Mucosa of rectum (tissue), 2 donors: ENCODE measurements around the gene NRP2.

Experiments used
- H3K27ac ChIP-seq, 2 donors: one replicate each; pipeline ENCODE4 v1.7.0; 2013; ENCODE audit warnings: inconsistent platforms in 2 of 2, low read depth in 2 of 2, low read length in 2 of 2
- H3K27me3 ChIP-seq, 2 donors: one replicate each; pipeline ENCODE4 v1.7.0; 2013; ENCODE audit warnings: low read length in 2 of 2; ENCODE audit not compliant: control insufficient read depth in 2 of 2, insufficient read depth in 2 of 2
- H3K36me3 ChIP-seq, 2 donors: one replicate each; pipeline ENCODE4 v1.7.0; 2013; ENCODE audit warnings: low read length in 2 of 2; ENCODE audit not compliant: control insufficient read depth in 2 of 2, insufficient read depth in 2 of 2
- H3K4me1 ChIP-seq, 2 donors: one replicate each; pipeline ENCODE4 v1.7.0; 2013; ENCODE audit warnings: low read length in 2 of 2, mild to moderate bottlenecking in 1 of 2; ENCODE audit not compliant: control insufficient read depth in 2 of 2, insufficient read depth in 2 of 2
- H3K4me3 ChIP-seq, 2 donors: one replicate each; pipeline ENCODE4 v1.7.0; 2013; ENCODE audit warnings: low read length in 2 of 2
- H3K9ac ChIP-seq, 2 donors: one replicate each; pipeline ENCODE4 v1.7.0; 2013; ENCODE audit warnings: low read length in 2 of 2, low read depth in 1 of 2, mild to moderate bottlenecking in 1 of 2
- H3K9me3 ChIP-seq, 2 donors: one replicate each; pipeline ENCODE4 v1.7.0; 2013; ENCODE audit warnings: low read length in 2 of 2; ENCODE audit not compliant: control insufficient read depth in 2 of 2
- donor health status: healthy.
- donor health status: Normal muscosa, but diverticular disease.

Gene NRP2

DNA sequence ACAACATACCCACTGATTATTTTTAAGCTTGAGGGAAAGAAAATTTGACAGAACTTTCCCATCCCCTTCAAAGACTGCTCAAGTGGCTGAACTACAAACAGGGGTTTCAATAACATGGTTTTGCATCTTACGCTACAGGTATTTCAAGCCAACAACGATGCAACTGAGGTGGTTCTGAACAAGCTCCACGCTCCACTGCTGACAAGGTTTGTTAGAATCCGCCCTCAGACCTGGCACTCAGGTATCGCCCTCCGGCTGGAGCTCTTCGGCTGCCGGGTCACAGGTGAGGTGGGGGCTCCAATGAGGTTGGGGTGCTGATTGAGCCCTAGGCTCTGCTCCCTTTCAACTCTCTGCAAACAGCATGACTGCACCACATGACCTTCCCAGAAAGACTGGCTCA, 58.1 kb downstream of the NRP2 start:
- Histone ChIP-seq H3K4me3 (no peak overlapping the region), H3K4me1 (peaks cover 0 to 4% of the 10 kb centered on the region in 2 donors), H3K9ac (no peak overlapping the region), H3K9me3 (no peaks in the 10 kb centered on the region), H3K36me3 (no peaks in the 10 kb centered on the region), H3K27ac (no peak overlapping the region), H3K27me3 (no peaks in the 10 kb centered on the region)

DNA sequence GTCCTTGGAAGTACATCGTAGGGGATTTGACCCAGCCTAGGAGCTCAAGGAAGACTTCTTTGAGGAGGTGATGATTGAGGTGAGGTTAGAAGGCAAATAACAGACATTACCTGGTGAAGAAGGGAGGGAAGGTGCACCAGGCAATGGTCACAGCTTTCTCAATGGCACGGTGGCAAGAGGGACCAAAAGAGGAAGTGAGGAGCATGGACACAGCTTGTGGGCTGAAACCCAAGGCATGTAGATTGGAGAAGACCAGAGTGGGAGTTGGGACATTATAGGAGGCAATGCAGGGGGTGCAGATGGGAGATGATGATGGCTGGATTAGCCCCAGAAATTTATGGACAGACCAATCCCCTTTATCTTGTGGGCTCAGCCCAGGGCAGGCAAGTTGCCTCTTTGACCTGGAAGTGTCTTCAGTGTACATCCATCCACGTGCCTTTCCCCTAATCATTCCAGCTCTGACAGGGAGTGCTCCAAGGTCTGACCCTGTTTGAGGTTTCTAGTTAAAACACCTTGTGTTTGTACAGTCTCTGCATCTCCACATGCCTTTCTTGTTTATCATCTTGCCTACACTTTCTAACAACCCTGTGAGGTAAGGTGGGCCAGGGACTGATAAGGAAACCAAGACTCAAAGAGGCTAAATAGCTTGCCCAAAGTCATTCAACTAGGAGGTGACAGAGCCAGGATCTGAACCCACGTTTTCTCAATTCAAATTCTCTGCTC, 59.1 kb downstream of the NRP2 start:
- no peaks in the 10 kb centered on the region for H3K27me3 ChIP-seq
- H3K4me1 ChIP-seq: peaks cover 0 to 8% of the 10 kb centered on the region in 2 donors
- H3K9ac ChIP-seq: no peak overlapping the region
- H3K27ac ChIP-seq: no peak overlapping the region
- no peaks in the 10 kb centered on the region for H3K36me3 ChIP-seq
- H3K9me3 ChIP-seq: no peaks in the 10 kb centered on the region
- H3K4me3 ChIP-seq: no peak overlapping the region

DNA sequence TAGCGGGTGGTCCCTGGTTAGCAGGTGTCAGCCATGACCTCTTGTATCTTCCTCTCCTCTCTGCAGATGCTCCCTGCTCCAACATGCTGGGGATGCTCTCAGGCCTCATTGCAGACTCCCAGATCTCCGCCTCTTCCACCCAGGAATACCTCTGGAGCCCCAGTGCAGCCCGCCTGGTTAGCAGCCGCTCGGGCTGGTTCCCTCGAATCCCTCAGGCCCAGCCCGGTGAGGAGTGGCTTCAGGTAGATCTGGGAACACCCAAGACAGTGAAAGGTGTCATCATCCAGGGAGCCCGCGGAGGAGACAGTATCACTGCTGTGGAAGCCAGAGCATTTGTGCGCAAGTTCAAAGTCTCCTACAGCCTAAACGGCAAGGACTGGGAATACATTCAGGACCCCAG, 60.8 kb downstream of the NRP2 start:
- no peaks in the 10 kb centered on the region for H3K9me3 ChIP-seq
- no peaks in the 10 kb centered on the region for H3K27me3 ChIP-seq
- H3K36me3 ChIP-seq: no peaks in the 10 kb centered on the region
- peaks cover 0 to 15% of the 10 kb centered on the region in 2 donors for H3K4me1 ChIP-seq
- H3K9ac ChIP-seq: no peak overlapping the region
- H3K4me3 ChIP-seq: no peak overlapping the region
- H3K27ac ChIP-seq: no peak overlapping the region

- H3K4me3 ChIP-seq: no peak overlapping the region
- no peaks in the 10 kb centered on the region for H3K27me3 ChIP-seq
- no peaks in the 10 kb centered on the region for H3K9me3 ChIP-seq
- H3K36me3 ChIP-seq: no peaks in the 10 kb centered on the region
- H3K4me1 ChIP-seq: peaks cover 0 to 15% of the 10 kb centered on the region in 2 donors
- no peak overlapping the region for H3K27ac ChIP-seq
- no peak overlapping the region for H3K9ac ChIP-seq
Observed at GRCh38 chr2:205744074-205744591, 61.8 kb downstream of the NRP2 start.

DNA sequence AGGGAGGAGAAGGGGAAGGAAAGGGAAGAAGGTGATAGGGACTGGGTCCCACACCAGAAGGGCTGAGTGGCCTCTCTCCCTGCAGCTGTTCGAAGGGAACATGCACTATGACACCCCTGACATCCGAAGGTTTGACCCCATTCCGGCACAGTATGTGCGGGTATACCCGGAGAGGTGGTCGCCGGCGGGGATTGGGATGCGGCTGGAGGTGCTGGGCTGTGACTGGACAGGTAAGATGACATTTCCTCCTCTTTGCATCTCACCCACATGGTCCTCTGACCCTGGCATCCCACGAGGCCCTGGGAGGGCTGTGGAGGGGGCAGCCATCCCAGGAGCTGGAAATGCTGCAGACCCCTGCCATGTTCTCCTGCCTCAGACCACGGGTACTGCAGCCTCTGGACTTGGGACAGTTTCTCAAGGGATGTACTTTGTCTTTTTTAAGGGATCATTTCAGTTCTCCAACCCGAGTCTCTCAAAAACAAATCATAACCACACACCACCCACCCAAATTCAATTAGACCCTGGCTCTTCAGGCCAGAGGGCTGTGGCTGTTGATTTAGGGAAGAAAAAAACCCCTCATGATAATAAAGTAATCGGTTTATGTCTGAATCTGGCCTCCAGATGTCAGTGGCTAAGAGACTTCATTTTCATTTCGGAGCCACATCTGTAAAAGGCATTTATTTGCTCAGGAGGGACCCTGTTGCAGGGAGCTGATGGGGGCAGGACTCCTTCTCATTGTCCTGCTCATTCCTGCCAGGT, 63.5 kb downstream of the NRP2 start:
- Histone ChIP-seq H3K27ac (no peak overlapping the region), H3K4me1 (peaks cover 0 to 15% of the 10 kb centered on the region in 2 donors), H3K9me3 (no peaks in the 10 kb centered on the region), H3K36me3 (no peaks in the 10 kb centered on the region), H3K4me3 (no peak overlapping the region), H3K27me3 (no peaks in the 10 kb centered on the region), H3K9ac (no peak overlapping the region)

DNA sequence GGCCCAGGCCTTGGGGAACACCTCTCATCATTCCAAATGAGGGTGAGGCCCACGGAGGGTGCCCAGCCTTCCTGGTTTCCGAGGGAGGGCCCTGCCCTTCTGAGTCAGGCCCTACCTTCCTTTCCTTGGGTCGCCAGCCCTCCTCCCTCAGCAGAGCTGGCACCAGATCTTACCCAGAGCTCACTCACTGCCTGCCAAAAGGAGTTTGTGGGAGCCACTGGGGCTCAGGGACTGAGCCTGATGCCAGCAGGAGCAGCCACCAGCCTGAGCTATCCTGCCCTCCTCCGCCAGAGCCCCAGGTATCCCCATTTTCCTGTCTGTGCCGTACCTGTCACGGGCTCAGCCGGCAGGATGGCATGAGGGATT, 64.1 kb downstream of the NRP2 start:
- Histone ChIP-seq H3K9ac (no peak overlapping the region), H3K27me3 (no peaks in the 10 kb centered on the region), H3K4me3 (no peak overlapping the region), H3K36me3 (no peaks in the 10 kb centered on the region), H3K27ac (no peak overlapping the region), H3K4me1 (peaks cover 0 to 15% of the 10 kb centered on the region in 2 donors), H3K9me3 (no peaks in the 10 kb centered on the region)

- Histone ChIP-seq H3K4me3 (no peak overlapping the region), H3K9ac (no peak overlapping the region), H3K36me3 (no peaks in the 10 kb centered on the region), H3K27ac (no peak overlapping the region), H3K9me3 (no peaks in the 10 kb centered on the region), H3K4me1 (peaks cover 0 to 15% of the 10 kb centered on the region in 2 donors), H3K27me3 (no peaks in the 10 kb centered on the region)
Observed at GRCh38 chr2:205747829-205748386, 65.6 kb downstream of the NRP2 start.

DNA sequence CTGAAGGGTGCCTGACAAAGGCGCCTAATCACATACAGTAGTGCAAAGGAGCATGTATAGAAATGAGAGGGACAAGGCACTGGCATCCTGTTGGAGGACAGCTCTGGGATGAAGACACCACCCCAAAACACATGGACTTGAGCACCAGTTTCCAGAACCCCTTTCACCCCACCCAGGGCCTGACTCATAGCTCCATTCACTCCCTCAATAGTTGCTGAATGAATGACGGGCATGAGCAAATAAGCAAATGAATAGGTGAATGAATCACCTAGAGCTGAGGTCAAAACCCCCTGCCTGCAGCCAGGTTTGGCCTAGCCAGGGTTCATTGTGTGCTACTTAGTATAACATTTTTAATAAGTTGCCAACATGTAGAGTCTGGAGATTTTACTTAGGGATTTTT, 66.3 kb downstream of the NRP2 start:
- H3K4me3 ChIP-seq: no peak overlapping the region
- no peaks in the 10 kb centered on the region for H3K27me3 ChIP-seq
- peaks cover 0 to 15% of the 10 kb centered on the region in 2 donors for H3K4me1 ChIP-seq
- no peak overlapping the region for H3K9ac ChIP-seq
- H3K9me3 ChIP-seq: no peaks in the 10 kb centered on the region
- H3K36me3 ChIP-seq: peaks cover 0 to 3% of the 10 kb centered on the region in 2 donors
- H3K27ac ChIP-seq: no peak overlapping the region

- no peaks in the 10 kb centered on the region for H3K27me3 ChIP-seq
- H3K36me3 ChIP-seq: peaks cover 0 to 3% of the 10 kb centered on the region in 2 donors
- no peak overlapping the region for H3K9ac ChIP-seq
- no peaks in the 10 kb centered on the region for H3K9me3 ChIP-seq
- no peak overlapping the region for H3K4me3 ChIP-seq
- peaks cover 0 to 15% of the 10 kb centered on the region in 2 donors for H3K4me1 ChIP-seq
- H3K27ac ChIP-seq: no peak overlapping the region
Observed at GRCh38 chr2:205749078-205749477, 66.8 kb downstream of the NRP2 start.

DNA sequence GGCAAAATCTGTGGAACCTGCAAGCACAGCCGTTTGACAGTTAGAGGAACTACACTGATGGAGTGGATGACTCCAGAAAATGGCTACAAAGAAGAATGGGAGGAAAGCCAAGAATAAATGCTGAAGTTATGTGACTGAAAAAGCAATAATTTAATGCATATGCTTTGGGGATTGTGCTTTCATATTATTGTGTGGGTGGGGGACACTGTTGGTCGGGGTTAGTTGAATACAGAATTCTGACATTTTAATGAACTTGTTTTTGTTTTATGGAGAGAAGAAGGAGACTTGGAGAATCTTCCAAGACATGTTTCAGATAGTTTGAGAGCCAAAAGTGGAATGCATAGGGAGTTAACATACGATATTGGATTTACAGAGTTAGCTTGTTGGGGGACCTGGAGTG, 68.5 kb downstream of the NRP2 start:
- Histone ChIP-seq H3K9me3 (no peaks in the 10 kb centered on the region), H3K4me3 (no peak overlapping the region), H3K9ac (no peak overlapping the region), H3K36me3 (peaks cover 0 to 3% of the 10 kb centered on the region in 2 donors), H3K4me1 (peaks cover 5 to 24% of the 10 kb centered on the region in 2 donors), H3K27ac (no peak overlapping the region), H3K27me3 (no peaks in the 10 kb centered on the region)
